Loucy (cell line): ENCODE measurements around the gene CHST14.
A peak's percentile ranks its signal among the peaks of the same experiment; 100 is the strongest.

Experiments
- H2AFZ ChIP-seq: fragments of 200-600 bp; sonication (generic); 2 replicates; pipeline ENCODE4 v1.6.0; 2016; ENCODE audit warnings: antibody characterized with exemption, mild to moderate bottlenecking, low read length, moderate library complexity
- H3F3A ChIP-seq: fragments of 200-600 bp; 2 replicates; pipeline ENCODE4 v1.6.0; 2016; ENCODE audit warnings: antibody characterized with exemption, low read depth, mild to moderate bottlenecking
- H3K27me3 ChIP-seq: fragments of 200-600 bp; sonication (generic); 2 replicates; pipeline ENCODE4 v1.6.1; 2014; ENCODE audit warnings: low read length, mild to moderate bottlenecking; ENCODE audit not compliant: insufficient read depth, poor library complexity, severe bottlenecking
- H3K36me3 ChIP-seq: fragments of 200-600 bp; sonication (generic); 2 replicates; pipeline ENCODE4 v1.6.1; 2016; ENCODE audit warnings: low read length; ENCODE audit not compliant: insufficient read depth
- H3K4me1 ChIP-seq: fragments of 200-600 bp; sonication (generic); 2 replicates; pipeline ENCODE4 v1.5.1; 2014; ENCODE audit warnings: low read length, mild to moderate bottlenecking; ENCODE audit not compliant: insufficient read depth, poor library complexity, severe bottlenecking
- H3K4me2 ChIP-seq: fragments of 200-600 bp; sonication (generic); 2 replicates; pipeline ENCODE4 v1.6.0; 2014; ENCODE audit warnings: antibody characterized with exemption, low read length, low read depth, mild to moderate bottlenecking; ENCODE audit not compliant: poor library complexity, severe bottlenecking
- H3K4me3 ChIP-seq: fragments of 200-600 bp; sonication (generic); 2 replicates; pipeline ENCODE4 v1.5.1; 2014; ENCODE audit warnings: low read length, mild to moderate bottlenecking, mixed read lengths; ENCODE audit not compliant: poor library complexity, severe bottlenecking
- H3K79me2 ChIP-seq: fragments of 200-600 bp; sonication (generic); 2 replicates; pipeline ENCODE4 v1.6.1; 2014; ENCODE audit warnings: low read length; ENCODE audit not compliant: insufficient read depth
- H3K9ac ChIP-seq: fragments of 200-600 bp; sonication (generic); 2 replicates; pipeline ENCODE4 v1.6.0; 2014; ENCODE audit warnings: mild to moderate bottlenecking, low read depth, low read length, moderate library complexity; ENCODE audit not compliant: poor library complexity, severe bottlenecking
- H3K9me2 ChIP-seq: fragments of 200-600 bp; sonication (generic); replicated peaks from 2 replicates; pipeline ENCODE4 v1.6.1; 2016; ENCODE audit warnings: low read depth, low read length, mixed read lengths
- H3K9me3 ChIP-seq: fragments of 200-600 bp; sonication (generic); 2 replicates; pipeline ENCODE4 v1.6.1; 2014; ENCODE audit warnings: mild to moderate bottlenecking, antibody characterized with exemption, low read length, low read depth; ENCODE audit not compliant: insufficient read depth
- H4K20me1 ChIP-seq: fragments of 200-600 bp; sonication (generic); 2 replicates; pipeline ENCODE4 v1.6.0; 2014; ENCODE audit warnings: antibody characterized with exemption, low read length, mild to moderate bottlenecking; ENCODE audit not compliant: insufficient read depth, poor library complexity, severe bottlenecking
- CTCF ChIP-seq: fragments of 200-600 bp; sonication (generic); conservative IDR thresholded peaks from 2 replicates; pipeline ENCODE4 v1.5.1; 2014; ENCODE audit warnings: mild to moderate bottlenecking, antibody characterized with exemption, low read length
- EZH2phosphoT487 ChIP-seq: fragments of 200-600 bp; IDR thresholded peaks from 2 replicates; pipeline ENCODE4 v1.6.1; 2018; ENCODE audit warnings: antibody characterized with exemption, mild to moderate bottlenecking, moderate library complexity, borderline replicate concordance

The CHST14 gene

GRCh38 chr15:40511472-40512133, 40.8 kb downstream of the CHST14 start:
- Histone ChIP-seq H3K9ac (no peak overlapping the region), H3K36me3 (no peaks in the 10 kb centered on the region), H3K4me1 (peaks cover 4% of the 10 kb centered on the region), H2AFZ (no peak overlapping the region), H3F3A (no peaks in the 10 kb centered on the region; the same call in 1 of the 2 replicates), H3K79me2 (no peaks in the 10 kb centered on the region), H3K9me2 (no peaks in the 10 kb centered on the region), H4K20me1 (no peaks in the 10 kb centered on the region), H3K4me3 (no peak overlapping the region), H3K4me2 (peak overlapping the region; percentile 25), H3K27me3 (no peaks in the 10 kb centered on the region), H3K9me3 (no peaks in the 10 kb centered on the region)
- no peak for TF ChIP-seq EZH2phosphoT487
- TF ChIP-seq CTCF: no peak

- Histone ChIP-seq H3K9me2 (no peaks in the 10 kb centered on the region), H3K4me3 (no peak overlapping the region), H3K4me2 (no peak overlapping the region), H3K4me1 (no peaks in the 10 kb centered on the region), H3K9ac (no peak overlapping the region), H2AFZ (no peak overlapping the region), H3F3A (no peaks in the 10 kb centered on the region; the same call in 1 of the 2 replicates), H4K20me1 (no peaks in the 10 kb centered on the region), H3K27me3 (no peaks in the 10 kb centered on the region), H3K36me3 (no peaks in the 10 kb centered on the region), H3K9me3 (no peaks in the 10 kb centered on the region), H3K79me2 (no peaks in the 10 kb centered on the region)
- TF ChIP-seq CTCF: no peak
- TF ChIP-seq EZH2phosphoT487: no peak
These were observed 41.7 kb downstream of the CHST14 start for GRCh38 chr15:40512440-40512839.

GRCh38 chr15:40513609-40514008, 42.8 kb downstream of the CHST14 start:
- Histone ChIP-seq H3K4me1 (no peaks in the 10 kb centered on the region), H2AFZ (no peak overlapping the region), H4K20me1 (no peaks in the 10 kb centered on the region), H3K9ac (no peak overlapping the region), H3K79me2 (no peaks in the 10 kb centered on the region), H3F3A (no peaks in the 10 kb centered on the region; the same call in 1 of the 2 replicates), H3K4me3 (no peak overlapping the region), H3K36me3 (no peaks in the 10 kb centered on the region), H3K27me3 (no peaks in the 10 kb centered on the region), H3K9me2 (no peaks in the 10 kb centered on the region), H3K4me2 (no peak overlapping the region), H3K9me3 (no peaks in the 10 kb centered on the region)
- TF ChIP-seq EZH2phosphoT487 (no peak), CTCF (no peak)
